Esophagus muscularis mucosa (tissue), 3 donors: ENCODE data around the gene CARMIL1.

ENCODE experiments used
- CTCF ChIP-seq, 3 experiments: fragments of 200-600 bp in 2 of 3; fragments of 450-650 bp in 1 of 3; sonication (generic) in 2 of 3; IDR thresholded peaks; one replicate each; pipeline ENCODE4 v1.5.1; 2017 to 2019; ENCODE audit warnings: antibody characterized with exemption in 3 of 3, mild to moderate bottlenecking in 2 of 3, moderate library complexity in 1 of 3
- POLR2AphosphoS5 ChIP-seq, 2 donors: sonication (generic); formaldehyde crosslinking; IDR thresholded peaks; one replicate each; pipeline ENCODE4 v1.6.1; 2017; ENCODE audit warnings: antibody characterized with exemption in 2 of 2

GRCh38 chr6:25447570-25447929 is 168.4 kb downstream of the CARMIL1 start:
- no peak for TF ChIP-seq CTCF (IDR thresholded peaks at IDR 0.05)
- TF ChIP-seq POLR2AphosphoS5 (IDR thresholded peaks at IDR 0.05) = no peak
